HepG2 (cell line): ENCODE results near the gene PTPRO. TPM values are rescaled to one million over a fixed set of nuclear protein-coding genes. Genes with fewer than 3 reads are reported as not detected.

Experiments used
- ATAC-seq: fragments of 200-7000 bp; cut with Tn5 transposase; 3 replicates; pipeline ENCODE4 v1.9.1; 2020; ENCODE audit warnings: mild to moderate bottlenecking, moderate library complexity
- BruUV-seq: library from RNA; stranded (reverse); fragments of 400-500 nt; replicated peaks from 2 replicates; lab custom pipeline; 2021; lab: Mats Ljungman, UMichigan
- CTCF ChIA-PET: fragments of 300-600 bp; formaldehyde crosslinking; extraction: SDS; loops from one replicate; lab custom pipeline; 2021; ENCODE audit warnings: low total read pairs, inconsistent platforms, low intra/inter-chr PET ratio; lab: Yijun Ruan, JAX
- POLR2A ChIA-PET: fragments of 350-600 bp; sonication (Branson Sonifier 250); formaldehyde crosslinking; loops from one replicate; lab custom pipeline; 2020; ENCODE audit warnings: antibody characterized with exemption, inconsistent platforms; lab: Yijun Ruan, JAX
- DNase-seq: peaks from one replicate; pipeline ENCODE4 v3.0.0-alpha.2; 2015; ENCODE audit warnings: low spot score
- FAIRE-seq: peaks from 3 replicates; lab custom pipeline; 2011; peaks lifted over from hg19 to GRCh38; lab: Jason Lieb, UNC
- H2AFZ ChIP-seq: one replicate; pipeline ENCODE4 v1.6.1; 2011; ENCODE audit warnings: low read length, inconsistent platforms
- H3K27ac ChIP-seq: fragments of 300-600 bp; 3 replicates; pipeline ENCODE4 v1.8.0; 2011; ENCODE audit warnings: mixed run types, mild to moderate bottlenecking, mixed read lengths, low read length, inconsistent platforms; ENCODE audit not compliant: insufficient read depth; ENCODE audit errors: extremely low read length
- H3K27me3 ChIP-seq, 2 experiments: fragments of 200-600 bp in 1 of 2; 2 replicates in 1 of 2; 3 replicates in 1 of 2; pipeline versions ENCODE4 v1.6.0 to v1.8.0; 2011; ENCODE audit warnings: low read length in 2 of 2, mild to moderate bottlenecking in 2 of 2, moderate library complexity in 2 of 2, inconsistent platforms in 1 of 2; ENCODE audit not compliant: insufficient read depth in 2 of 2, control insufficient read depth in 1 of 2
- H3K36me3 ChIP-seq, 2 experiments: fragments of 200-600 bp in 1 of 2; replicated peaks in 1 of 2; 2 replicates in 1 of 2; 3 replicates in 1 of 2; pipeline versions ENCODE4 v1.5.1 to v1.8.0; 2011; ENCODE audit warnings: low read length in 2 of 2, inconsistent platforms in 1 of 2; ENCODE audit not compliant: insufficient read depth in 2 of 2, control insufficient read depth in 1 of 2
- H3K4me1 ChIP-seq: 2 replicates; pipeline ENCODE4 v1.5.1; 2012; ENCODE audit warnings: low read length, inconsistent platforms; ENCODE audit not compliant: insufficient read depth
- H3K4me2 ChIP-seq: 2 replicates; pipeline ENCODE4 v1.6.0; 2011; ENCODE audit warnings: low read depth, low read length, inconsistent platforms
- H3K4me3 ChIP-seq, 3 experiments: fragments of 200-600 bp in 1 of 3; sonication (generic), shearing (Covaris generic) in 1 of 3; replicated peaks in 1 of 3; 2 replicates each; pipeline ENCODE4 v1.5.1; 2011 to 2016; ENCODE audit warnings: low read length in 3 of 3, inconsistent platforms in 2 of 3, low read depth in 2 of 3, mild to moderate bottlenecking in 2 of 3, control low read depth in 1 of 3, mixed read lengths in 1 of 3; ENCODE audit not compliant: insufficient read depth in 1 of 3
- H3K79me2 ChIP-seq: one replicate; pipeline ENCODE4 v1.6.1; 2011; ENCODE audit warnings: low read length, inconsistent platforms; ENCODE audit not compliant: insufficient read depth
- H3K9ac ChIP-seq: 2 replicates; pipeline ENCODE4 v1.6.0; 2011; ENCODE audit warnings: mild to moderate bottlenecking, low read depth, low read length, inconsistent platforms; ENCODE audit not compliant: insufficient read depth
- H3K9me3 ChIP-seq: 2 replicates; pipeline ENCODE4 v1.5.1; 2012; ENCODE audit warnings: mild to moderate bottlenecking, low read length
- H4K20me1 ChIP-seq: 2 replicates; pipeline ENCODE4 v1.6.0; 2011; ENCODE audit warnings: inconsistent platforms, mild to moderate bottlenecking, low read length, moderate library complexity; ENCODE audit not compliant: insufficient read depth
- ATF7-NPFF ChIP-seq: sonication (generic); formaldehyde crosslinking; IDR thresholded peaks from 2 replicates; pipeline ENCODE4 v1.8.1; 2023; ENCODE audit warnings: mild to moderate bottlenecking, low read depth, missing genetic modification reagents, moderate library complexity
- CENPT ChIP-seq: sonication (generic); formaldehyde crosslinking; IDR thresholded peaks from 2 replicates; pipeline ENCODE4 v1.8.0; 2022; ENCODE audit warnings: low read depth, mild to moderate bottlenecking, moderate library complexity, missing genetic modification reagents
- FOXJ3 ChIP-seq: sonication (generic); formaldehyde crosslinking; IDR thresholded peaks from 2 replicates; pipeline ENCODE4 v1.4.0; 2020; ENCODE audit warnings: missing genetic modification reagents, mild to moderate bottlenecking, borderline replicate concordance
- MIER3 ChIP-seq: IDR thresholded peaks from 2 replicates; pipeline ENCODE4 v1.6.1; 2016; ENCODE audit warnings: missing compliant biosample characterization, borderline replicate concordance
- RARG ChIP-seq: sonication (generic); formaldehyde crosslinking; IDR thresholded peaks from 2 replicates; pipeline ENCODE4 v1.4.0; 2020; ENCODE audit warnings: low read depth, mild to moderate bottlenecking, missing genetic modification reagents
- YEATS2 ChIP-seq: sonication (generic); formaldehyde crosslinking; IDR thresholded peaks from 2 replicates; pipeline ENCODE4 v1.4.0; 2020; ENCODE audit warnings: missing genetic modification reagents, borderline replicate concordance
- ZNF737 ChIP-seq: sonication (generic); formaldehyde crosslinking; IDR thresholded peaks from 2 replicates; pipeline ENCODE4 v1.5.0; 2020; ENCODE audit warnings: missing genetic modification reagents, mild to moderate bottlenecking, borderline replicate concordance
- ZNF772 ChIP-seq: sonication (generic); formaldehyde crosslinking; IDR thresholded peaks from 2 replicates; pipeline ENCODE4 v1.5.0; 2020; ENCODE audit warnings: mild to moderate bottlenecking, missing genetic modification reagents
- WGBS: methylation state at CpG from one replicate; pipeline ENCODE4 v1.1.6; 2017; ENCODE audit warnings: low lambda C conversion rate; 5-methylcytosine and 5-hydroxymethylcytosine counted together
- in situ Hi-C: cut with HindIII; loops from 2 replicates; pipeline ENCODE4 v1.10.0; 2017; ENCODE audit warnings: low pct_unique_long_range_greater_than_20kb; ENCODE audit not compliant: extremely low pct_ligation_motif_present
- intact Hi-C: fragments of 100-400 bp; cut with micrococcal nuclease; formaldehyde crosslinking; loops from one replicate; pipeline ENCODE4 v1.10.0; 2022; ENCODE audit not compliant: unreplicated experiment
- polyA plus RNA-seq, 8 experiments: library from polyadenylated mRNA; depleted of rRNA in 3 of 8; stranded (reverse) in 7 of 8; unstranded in 1 of 8; fragments of >200 nt; fragmentation: Illumina TruSeq in 4 of 8; extraction: Trizol in 4 of 8; gene quantifications; 2 replicates each; pipeline versions ENCODE4 v1.2.1 to v1.2.3, GENCODE V29; 2011 to 2016; ENCODE audit warnings: low read depth in 4 of 8, missing spikeins in 1 of 8, mixed read lengths in 1 of 8; ENCODE audit not compliant: insufficient read depth in 1 of 8
- total RNA-seq, 5 experiments: library from RNA; depleted of rRNA; stranded (reverse); fragments of >200 nt; fragmentation: Illumina TruSeq; extraction: Trizol; gene quantifications; 2 replicates each; pipeline ENCODE4 v1.2.3, GENCODE V29; 2016; ENCODE audit warnings: low read depth in 1 of 5
- TF ChIP-seq, protein P1 (sequence below): sonication (generic); formaldehyde crosslinking; IDR thresholded peaks from 2 replicates; pipeline ENCODE4 v1.5.1; 2020; ENCODE audit warnings: mild to moderate bottlenecking, missing genetic modification reagents, borderline replicate concordance
- TF ChIP-seq, protein P2 (sequence below): IDR thresholded peaks from 2 replicates; pipeline ENCODE4 v1.6.1; 2016; ENCODE audit warnings: missing compliant biosample characterization, missing genetic modification reagents, borderline replicate concordance

PTPRO gene
- total and polyA plus RNA-seq, 2 of the 13 experiments (the other 11 are each of a cell fraction or from before 2014, with no cell fraction given): 0.04 TPM; not detected in 1

DNA sequence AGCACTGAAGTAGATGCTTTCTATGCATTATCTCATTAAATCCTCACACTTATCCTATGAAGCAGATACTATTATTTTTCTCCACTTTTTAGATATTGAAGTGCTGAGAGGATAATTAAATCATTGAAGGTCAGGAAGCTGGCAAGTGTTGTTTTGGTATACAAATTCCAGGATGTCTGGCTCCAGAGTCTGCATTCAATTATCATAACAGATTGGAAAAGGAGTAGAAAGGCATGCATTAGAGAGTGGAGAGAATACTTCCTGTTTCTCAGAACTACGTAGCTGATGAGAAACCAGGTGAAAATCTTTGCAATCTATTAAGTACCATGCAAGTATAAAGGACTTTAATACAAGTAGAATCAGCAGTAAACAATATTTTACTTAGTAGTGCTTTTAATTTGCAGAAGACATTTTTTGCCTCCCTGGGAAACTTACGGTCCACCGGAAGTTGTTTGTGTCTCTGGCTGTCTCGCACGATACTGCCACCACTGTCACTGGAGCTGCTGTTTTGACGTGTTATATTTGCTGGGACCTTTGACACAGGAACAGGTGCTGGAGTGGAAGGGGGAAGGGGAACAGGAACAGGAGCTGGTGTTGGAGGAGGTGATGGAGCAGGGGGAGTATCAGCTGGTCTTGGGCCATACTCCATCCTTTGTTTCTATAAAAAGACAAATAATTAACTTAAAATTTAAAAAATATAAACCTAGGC, 308.9 kb downstream of the PTPRO start:
- POLR2A ChIA-PET: no interaction called here
- BruUV-seq: no TSS peak

DNA sequence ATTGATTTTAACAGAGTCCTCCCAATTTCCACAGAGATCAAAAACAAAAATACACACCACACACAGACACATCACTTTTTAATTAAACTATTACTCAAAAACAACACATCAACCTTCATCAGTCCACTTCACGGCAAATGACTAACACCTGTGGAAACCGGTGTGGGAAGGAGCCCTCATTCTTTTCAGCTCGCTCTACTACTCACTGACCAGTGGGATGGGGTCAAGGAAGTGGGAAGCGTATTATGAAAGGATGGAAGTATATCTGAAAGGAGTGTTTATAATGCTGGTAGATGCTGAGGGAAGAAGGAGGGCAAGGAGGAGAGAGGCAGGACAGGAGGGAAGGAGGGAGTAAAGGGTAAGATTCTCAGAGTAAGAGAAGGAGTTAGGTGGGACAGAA, 310.4 kb downstream of the PTPRO start:
- Histone ChIP-seq H2AFZ (no peak overlapping the region), H3K4me1 (peaks cover 48% of the 10 kb centered on the region), H3K27ac (no peak overlapping the region), H3K4me2 (no peak overlapping the region), H3K79me2 (no peaks in the 10 kb centered on the region), H4K20me1 (no peaks in the 10 kb centered on the region), H3K9me3 (no peaks in the 10 kb centered on the region), H3K36me3 (peaks cover 1 to 18% of the 10 kb centered on the region in 2 experiments; a peak in 4 of 5 replicates), H3K4me3 (no peak overlapping the region), H3K9ac (no peak overlapping the region), H3K27me3 (no peaks in the 10 kb centered on the region)
- POLR2A ChIA-PET: no interaction called here
- ATAC-seq (no peak), FAIRE-seq (no peak), DNase-seq (no peak)
- CTCF ChIA-PET: no interaction called here
- in situ Hi-C loops: no loop called here
- 98% methylated on average over 4 of the region's 4 CpGs for WGBS
- TF ChIP-seq ZNF737 (no peak), ATF7-NPFF (CRISPR knock-in tag) (no peak), CENPT (CRISPR knock-in tag) (no peak), MIER3 (CRISPR knock-in tag) (no peak), ZNF772 (CRISPR knock-in tag) (no peak), RARG (CRISPR knock-in tag) (no peak)
- TF ChIP-seq, protein P1, sequence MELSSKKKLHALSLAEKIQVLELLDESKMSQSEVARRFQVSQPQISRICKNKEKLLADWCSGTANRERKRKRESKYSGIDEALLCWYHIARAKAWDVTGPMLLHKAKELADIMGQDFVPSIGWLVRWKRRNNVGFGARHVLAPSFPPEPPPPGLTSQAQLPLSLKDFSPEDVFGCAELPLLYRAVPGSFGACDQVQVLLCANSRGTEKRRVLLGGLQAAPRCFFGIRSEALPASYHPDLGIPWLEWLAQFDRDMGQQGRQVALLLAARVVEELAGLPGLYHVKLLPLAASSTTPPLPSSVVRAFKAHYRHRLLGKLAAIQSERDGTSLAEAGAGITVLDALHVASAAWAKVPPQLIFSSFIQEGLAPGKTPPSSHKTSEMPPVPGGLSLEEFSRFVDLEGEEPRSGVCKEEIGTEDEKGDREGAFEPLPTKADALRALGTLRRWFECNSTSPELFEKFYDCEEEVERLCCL: no peak
- BruUV-seq: no TSS peak
- intact Hi-C loops: no loop called here

More for the DNA sequence above, 308.9 kb downstream of the PTPRO start:
- no peak for TF ChIP-seq FOXJ3 (CRISPR knock-in tag)
- no peak for TF ChIP-seq YEATS2 (CRISPR knock-in tag)
- TF ChIP-seq, protein P2, sequence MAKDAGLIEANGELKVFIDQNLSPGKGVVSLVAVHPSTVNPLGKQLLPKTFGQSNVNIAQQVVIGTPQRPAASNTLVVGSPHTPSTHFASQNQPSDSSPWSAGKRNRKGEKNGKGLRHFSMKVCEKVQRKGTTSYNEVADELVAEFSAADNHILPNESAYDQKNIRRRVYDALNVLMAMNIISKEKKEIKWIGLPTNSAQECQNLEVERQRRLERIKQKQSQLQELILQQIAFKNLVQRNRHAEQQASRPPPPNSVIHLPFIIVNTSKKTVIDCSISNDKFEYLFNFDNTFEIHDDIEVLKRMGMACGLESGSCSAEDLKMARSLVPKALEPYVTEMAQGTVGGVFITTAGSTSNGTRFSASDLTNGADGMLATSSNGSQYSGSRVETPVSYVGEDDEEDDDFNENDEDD (CRISPR knock-in tag): no peak
- TF ChIP-seq, all 625 proteins: peak for 0
- H3K36me3 ChIP-seq: peaks cover 1 to 18% of the 10 kb centered on the region in 2 experiments; a peak in 3 of 5 replicates
- no peak overlapping the region for H3K4me2 ChIP-seq
- WGBS: 92% methylated on average over 6 of the region's 6 CpGs
- in situ Hi-C loops: no loop called here
- H3K27me3 ChIP-seq: no peaks in the 10 kb centered on the region
- DNase-seq (no peak), ATAC-seq (no peak), FAIRE-seq (no peak)
- CTCF ChIA-PET: no interaction called here
- intact Hi-C loops: no loop called here
- no peaks in the 10 kb centered on the region for H4K20me1 ChIP-seq
- H3K4me3 ChIP-seq: no peak overlapping the region
- H3K79me2 ChIP-seq: no peaks in the 10 kb centered on the region
- no peaks in the 10 kb centered on the region for H3K9me3 ChIP-seq
- peak overlapping the region; percentile 98 for H3K27ac ChIP-seq
- H2AFZ ChIP-seq: no peak overlapping the region
- H3K4me1 ChIP-seq: peaks cover 54% of the 10 kb centered on the region
- no peak overlapping the region for H3K9ac ChIP-seq
